ENCODE measurements around the gene PDE6B.
"Not testable (repeated sequence)": the region's sequence is repeated elsewhere in the genome, so short reads cannot be mapped to it uniquely, and the experiment has no call there.

PDE6B gene

DNA sequence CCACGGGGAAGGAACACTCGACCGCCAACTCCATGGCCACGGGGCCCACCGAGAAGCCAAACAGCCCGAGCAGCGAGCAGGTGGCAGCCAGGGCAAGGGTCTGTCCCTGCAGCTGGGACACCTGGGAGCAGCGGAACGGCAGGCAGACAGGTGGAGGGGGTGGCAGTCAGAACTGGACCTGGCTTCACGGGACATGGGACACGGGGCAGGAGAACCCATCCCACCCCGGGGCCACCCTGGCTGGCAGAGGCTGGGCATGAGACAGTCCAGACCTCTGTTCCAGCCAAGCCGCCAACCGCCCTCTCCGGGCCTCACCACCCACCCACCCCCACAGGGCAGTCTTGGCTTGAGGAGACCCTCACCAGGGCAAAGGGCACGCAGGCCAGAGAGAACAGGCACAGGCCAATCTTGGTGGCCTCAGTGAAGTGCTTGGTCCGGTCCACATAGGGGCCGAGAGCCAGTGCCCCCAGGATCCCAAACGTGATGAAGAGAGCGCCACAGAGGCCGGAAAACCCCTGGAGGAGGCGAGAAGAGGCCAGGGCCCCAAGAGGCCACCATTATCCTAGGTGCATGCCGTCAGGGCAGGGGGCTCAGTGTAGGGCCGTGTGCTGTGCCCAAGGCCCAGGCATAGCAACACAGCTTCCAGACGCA lies 58.0 kb downstream of the PDE6B start:
- DNase-seq (ENCODE audit: low read depth), result no peak

- peak; percentile 72 for DNase-seq (ENCODE audit: low read depth)
These were observed 58.7 kb downstream of the PDE6B start for GRCh38 chr4:683982-684622.

GRCh38 chr4:684623-685327 lies 59.4 kb downstream of the PDE6B start:
- no peak for DNase-seq (ENCODE audit: low read depth)

DNA sequence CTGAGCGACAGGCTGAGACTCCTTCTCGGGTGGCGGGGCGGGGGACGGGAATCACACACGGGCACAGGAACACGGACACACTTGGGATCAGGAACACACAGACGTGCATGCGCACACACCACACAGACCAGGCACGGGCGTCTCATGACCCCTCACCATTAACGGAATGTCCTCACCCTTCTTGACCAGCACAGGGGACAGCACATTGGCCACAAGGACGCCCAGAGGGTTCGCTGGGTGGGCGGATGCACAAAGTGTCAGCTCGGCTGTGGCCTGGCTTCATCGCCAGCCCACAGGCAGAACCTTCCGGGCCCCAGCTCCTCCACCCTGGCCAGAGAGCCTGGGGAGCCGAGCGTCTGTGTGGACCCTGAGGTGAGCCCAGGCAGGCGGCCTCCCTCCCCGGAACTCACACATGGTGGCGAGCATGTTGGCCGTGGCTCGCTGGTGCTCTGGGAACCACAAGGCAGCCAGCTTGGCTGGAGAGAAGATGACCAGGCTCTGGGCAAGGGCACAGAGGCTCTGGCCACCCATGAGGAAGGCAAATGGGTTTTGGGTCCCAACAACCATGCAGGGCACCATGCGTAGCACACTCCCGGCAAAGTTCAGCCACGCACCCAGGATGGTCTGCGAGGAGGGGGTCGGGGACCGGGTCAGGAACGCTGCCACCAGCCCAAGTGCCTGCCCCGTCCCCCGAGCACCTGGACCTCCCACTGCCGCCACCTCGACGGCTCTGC lies 60.5 kb downstream of the PDE6B start:
- no peak for DNase-seq (ENCODE audit: low read depth)

GRCh38 chr4:686413-687040 lies 61.2 kb downstream of the PDE6B start:
- no peak for DNase-seq (ENCODE audit: low read depth)

DNA sequence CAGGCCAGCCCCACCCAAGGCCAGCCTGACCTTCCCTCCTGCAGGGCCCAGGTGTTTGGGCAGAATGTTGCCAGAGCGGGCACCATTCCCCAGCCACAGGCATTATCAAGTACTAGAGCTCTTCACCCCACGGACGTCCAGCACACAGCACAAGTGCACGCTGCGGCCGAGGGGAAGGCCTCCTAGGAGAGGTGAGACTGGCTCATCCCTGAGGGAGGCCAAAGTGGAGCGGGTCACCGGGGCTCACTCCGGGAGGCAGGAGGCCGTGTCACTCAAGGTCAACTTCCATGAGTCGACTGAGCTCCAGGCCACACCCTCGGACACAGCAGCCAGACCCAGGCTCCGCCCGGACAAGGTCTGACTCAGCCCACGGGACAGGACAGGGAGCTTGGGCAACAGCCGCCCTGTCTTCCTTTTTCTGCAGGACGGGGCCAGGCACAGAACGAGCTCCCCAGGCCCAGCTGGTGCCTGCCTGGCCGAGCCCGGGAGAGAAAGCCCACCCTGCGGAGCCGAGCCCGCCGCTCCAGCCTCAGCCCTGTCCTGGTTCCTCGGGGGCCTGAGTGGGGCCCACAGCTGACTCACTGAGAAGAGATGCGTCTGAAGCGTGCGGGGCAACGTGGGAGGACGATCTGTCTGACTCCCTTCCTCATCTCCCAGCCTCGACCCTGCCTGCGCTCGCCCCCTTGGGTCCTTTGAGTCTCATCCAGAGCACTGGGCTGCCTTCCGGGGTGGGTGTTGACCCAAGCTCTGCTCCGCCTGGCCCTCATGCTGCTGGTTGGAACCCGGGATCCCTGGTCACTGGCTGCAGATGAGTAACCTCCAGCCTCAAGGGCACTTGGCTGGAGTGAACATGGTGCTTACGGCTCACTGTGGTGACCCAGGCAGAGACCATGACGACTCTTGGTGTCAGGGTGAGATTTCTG lies 61.9 kb downstream of the PDE6B start:
- peak; percentile 94 for DNase-seq (ENCODE audit: low read depth)

DNA sequence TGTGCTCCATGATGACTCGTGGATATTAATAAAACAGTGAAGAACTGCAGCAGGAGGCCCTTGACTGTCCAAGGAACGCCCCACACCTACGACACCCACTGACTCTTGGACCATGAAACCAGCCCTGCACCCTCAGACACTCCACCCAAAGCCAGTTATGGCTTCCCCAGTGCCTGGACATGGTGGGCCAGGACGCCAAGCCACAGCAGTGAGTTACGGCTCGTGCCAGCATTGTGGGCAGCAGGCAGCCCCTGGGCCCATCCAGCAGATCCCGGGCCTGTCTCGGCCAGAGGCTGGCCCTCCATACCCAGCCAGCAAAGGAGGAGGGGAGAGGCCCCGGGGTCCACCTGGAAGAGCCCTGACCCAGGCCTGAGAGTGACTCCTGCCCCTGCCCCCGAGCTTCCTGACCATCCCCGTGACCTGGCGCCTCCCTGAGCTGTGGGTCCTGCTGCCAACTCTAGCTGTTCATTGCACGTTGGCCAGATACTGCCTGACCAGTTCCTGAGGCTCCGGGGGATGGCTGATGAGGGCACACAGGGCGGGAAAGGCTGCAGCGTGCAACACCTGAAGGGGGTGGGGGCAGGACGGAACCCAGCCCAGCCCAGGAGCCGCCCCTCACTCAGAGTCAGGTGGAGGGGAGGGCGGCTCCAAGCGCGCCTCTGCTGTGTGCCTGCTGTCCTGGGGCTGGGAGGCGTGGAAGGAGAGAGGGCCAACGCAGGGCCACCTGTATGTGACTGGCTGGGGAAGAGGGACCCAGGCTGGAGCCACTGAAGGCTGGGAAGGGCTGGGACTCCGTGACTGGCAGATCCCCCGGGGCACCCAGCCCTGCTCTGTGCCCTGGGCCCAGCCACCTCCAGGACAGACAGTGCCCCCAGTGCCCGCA lies 62.8 kb downstream of the PDE6B start:
- DNase-seq (ENCODE audit: low read depth), result no peak

- DNase-seq (ENCODE audit: low read depth), result no peak
These were observed 63.7 kb downstream of the PDE6B start, which contains the start of gene SLC49A3 for GRCh38 chr4:688854-689681. Gene SLC49A3, minus strand, starts transcription at chr4:689151. Its CDS starts 24 bp downstream, at chr4:689127.

DNA sequence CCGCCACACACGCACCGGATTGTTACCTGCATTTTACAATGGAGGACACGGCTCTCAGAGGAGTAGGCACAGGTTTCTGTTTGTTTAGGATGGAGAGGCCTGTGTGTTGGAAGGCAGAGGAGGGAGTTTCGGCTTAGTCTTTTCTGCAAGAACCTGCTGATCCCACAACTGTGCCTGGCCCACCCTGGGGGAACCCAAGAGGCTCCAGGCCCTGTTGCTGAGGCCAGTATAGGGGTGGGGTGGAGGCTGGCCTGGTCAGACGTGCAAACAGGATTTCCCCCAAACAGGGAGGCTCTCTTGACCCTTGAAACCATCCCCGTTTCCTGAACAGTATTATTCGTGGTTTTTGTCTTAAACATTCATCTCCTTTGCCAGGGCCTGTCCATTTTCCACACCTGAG lies 64.3 kb downstream of the PDE6B start:
- DNase-seq (ENCODE audit: low read depth), result no peak

GRCh38 chr4:692771-693554 lies 67.6 kb downstream of the PDE6B start:
- no peak for DNase-seq (ENCODE audit: low read depth)

DNA sequence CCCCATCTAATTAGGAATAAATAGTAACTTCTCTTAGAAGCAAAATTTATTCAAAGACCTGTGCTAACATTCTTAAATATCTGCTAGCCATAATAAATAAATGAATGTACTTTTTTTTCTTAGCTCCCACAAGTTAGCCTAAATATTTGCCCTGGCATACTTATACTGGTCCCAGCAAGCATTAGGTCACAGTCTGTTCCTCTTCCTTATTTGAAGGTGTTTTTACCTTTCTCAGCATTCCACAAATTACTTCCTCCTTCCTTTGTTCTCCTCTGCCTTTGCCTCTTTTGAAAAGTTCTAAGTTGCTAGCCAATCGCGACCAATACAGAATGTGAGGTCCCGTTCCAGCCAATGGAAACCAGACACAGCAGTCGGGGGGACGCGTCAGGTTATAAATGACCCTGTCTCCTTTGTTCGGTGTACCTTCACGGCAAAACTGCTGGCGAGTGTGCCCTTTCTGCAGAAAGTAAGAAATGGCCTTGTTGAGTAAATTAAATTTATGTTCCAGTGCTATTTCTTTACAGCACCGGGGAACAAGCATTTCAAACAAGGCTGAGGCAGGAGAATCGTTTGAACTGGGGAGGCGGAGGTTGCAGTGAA lies 69.1 kb downstream of the PDE6B start:
- not testable (repeated sequence) for DNase-seq (ENCODE audit: low read depth)

DNA sequence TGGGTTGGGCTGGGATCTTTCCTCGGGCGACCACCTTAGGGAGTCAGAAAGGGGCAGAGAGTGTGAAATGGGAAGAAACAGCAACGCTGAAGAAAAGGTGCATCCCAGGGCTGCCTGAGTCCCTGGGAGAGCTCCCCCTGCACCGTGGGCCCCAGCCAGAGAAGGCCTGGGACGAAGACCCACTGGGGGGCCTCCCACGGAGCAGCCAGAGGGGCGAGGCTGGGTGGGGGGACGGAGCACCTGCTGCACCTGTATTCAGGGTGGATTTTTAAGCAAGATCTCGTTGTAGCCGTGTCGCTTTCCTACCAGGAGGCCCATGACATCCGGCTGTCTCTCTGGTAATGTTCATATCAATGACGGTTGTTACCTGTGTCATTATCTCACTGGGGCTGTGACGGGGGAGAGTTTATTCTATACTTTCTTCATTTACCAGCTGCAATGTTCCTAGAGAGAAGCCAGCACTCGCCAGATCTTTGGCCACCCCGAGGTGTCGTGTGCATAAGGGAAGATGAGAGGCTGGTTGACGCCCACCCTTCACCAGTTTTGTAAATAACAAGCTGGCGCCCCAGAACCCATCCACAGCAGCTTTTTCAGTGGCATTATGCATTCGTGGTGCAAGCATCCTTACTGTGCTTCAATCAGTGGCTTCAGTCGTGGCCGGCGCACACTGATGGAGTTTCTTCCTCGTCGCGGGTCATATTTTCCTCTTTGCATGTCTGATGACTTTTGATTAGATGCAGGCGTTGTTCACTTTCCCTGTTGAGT lies 74.6 kb downstream of the PDE6B start:
- DNase-seq (ENCODE audit: low read depth), result no peak

DNA sequence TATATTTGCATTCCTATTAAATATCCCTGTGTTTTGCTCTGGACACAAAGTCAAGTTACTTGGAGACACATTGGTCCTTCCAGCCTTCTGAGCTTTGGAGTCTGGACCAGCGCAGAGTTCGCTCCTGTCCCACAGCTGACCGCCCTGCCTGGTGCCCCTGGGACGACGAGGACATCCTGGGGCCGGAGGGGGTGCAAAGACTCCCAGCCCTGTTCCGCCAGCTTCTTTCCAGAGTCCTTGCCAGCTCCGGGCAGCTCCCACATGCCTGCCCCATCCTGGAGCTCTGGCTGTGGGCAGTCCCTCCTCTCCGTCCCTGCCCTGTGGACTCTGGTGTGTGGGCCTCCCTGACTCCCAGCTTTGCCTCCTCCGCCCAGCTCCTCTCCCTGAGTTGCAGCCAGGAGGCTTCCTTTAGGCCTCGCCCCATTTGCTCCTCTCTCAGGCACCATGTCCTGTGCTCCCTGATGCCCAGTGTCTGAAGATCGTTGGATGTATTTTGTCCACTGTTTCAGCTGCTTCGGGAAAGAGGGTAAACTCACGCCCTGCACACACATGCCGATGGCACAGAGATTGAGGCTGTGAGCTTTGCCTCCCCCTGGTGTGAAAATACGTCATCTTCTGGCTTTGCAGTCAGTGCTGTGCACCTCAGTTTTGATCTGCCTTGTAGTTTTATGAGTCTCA lies 75.4 kb downstream of the PDE6B start:
- DNase-seq (ENCODE audit: low read depth), result no peak

GRCh38 chr4:702618-703048 lies 77.3 kb downstream of the PDE6B start:
- DNase-seq (ENCODE audit: low read depth), result no peak

- DNase-seq (ENCODE audit: low read depth), result no peak
These were observed 78.2 kb downstream of the PDE6B start for GRCh38 chr4:703336-704197.
